Stimulated activated CD8-positive, alpha-beta memory T cell treated with anti-CD3 and anti-CD28 coated beads, Interleukin-7, amount 100 ng/mL, for 24 hours (primary cell): ENCODE data around the gene CACNA1C.

Source experiments
- DNase-seq: peaks from one replicate; pipeline ENCODE4 v3.0.0-alpha.2; 2020; ENCODE audit warnings: low read depth

CACNA1C gene

DNA sequence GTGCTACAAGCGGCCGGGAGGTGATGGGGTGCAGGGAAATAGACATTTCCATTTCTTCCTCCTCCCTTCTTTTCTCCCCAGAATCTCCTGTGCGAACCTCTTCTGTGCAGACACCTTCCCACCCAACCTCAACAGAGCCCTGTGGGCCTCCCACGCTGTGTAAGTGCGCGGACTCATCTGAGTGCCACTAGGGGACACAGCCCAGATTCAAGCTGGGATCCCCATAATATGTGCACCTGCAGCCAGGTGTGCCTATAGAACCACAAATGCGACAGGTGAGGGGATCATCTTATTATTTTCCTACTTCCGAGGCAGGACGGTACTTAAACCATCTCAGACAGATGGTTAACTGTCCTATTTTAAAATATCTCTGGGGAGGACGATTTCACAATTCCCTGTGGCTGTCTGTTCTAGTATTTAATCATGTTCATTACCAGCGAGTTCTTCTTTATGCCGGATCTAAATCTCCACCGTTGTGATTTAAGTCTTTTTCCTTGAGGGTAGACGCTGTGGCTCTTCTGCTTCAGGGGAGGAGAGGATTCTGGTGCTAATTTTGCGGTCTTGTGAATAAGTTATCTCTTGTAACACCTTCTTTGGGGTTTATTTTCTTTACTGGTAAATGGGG, 17.2 kb upstream of the CACNA1C start:
- DNase-seq, result no peak

GRCh38 chr12:2039034-2039433, 13.8 kb upstream of the CACNA1C start:
- DNase-seq, result no peak

GRCh38 chr12:2043054-2043453, 9.7 kb upstream of the CACNA1C start:
- DNase-seq, result no peak

GRCh38 chr12:2044165-2044564, 8.6 kb upstream of the CACNA1C start:
- no peak for DNase-seq

DNA sequence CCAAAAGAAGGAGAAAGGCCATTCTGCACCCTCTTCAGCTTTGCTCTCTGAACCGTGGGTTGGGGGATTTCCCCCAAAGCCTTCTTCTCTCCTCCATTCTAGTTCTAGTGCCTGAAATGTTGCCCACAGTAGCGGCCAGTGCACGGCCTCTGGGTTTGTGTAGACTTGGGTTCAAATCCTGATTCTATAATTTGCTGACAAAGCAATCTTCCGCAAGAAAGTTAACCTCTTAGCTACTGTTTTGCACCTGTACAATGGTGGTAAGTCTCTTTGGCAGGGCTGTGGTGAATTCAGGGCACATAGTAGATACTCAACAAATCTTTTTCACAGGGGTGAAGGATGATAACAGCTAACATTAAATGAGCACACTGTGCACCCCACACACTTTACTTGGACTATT, 5.8 kb upstream of the CACNA1C start:
- no peak for DNase-seq

DNA sequence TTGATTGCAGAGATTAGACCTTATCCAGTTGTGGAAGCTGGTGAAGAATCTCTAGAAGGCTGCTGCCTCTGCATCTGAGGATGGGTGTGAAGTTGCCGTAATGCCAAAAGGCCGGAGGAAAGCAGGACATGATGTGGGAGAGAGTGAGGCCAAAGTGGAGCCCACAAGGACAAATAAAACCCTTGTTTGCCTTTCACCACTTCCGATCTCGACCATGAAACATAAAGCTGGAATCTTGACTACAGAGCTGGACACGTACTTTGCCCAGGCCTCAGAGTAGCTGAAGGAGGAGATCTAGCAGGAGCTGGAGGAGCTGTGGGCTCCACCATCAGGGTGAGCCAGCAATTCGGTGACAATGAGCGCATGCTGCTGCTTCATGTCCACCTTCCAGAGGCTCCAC, 5.0 kb upstream of the CACNA1C start:
- no peak for DNase-seq

GRCh38 chr12:2049604-2050540, 2.9 kb upstream of the CACNA1C start:
- DNase-seq, result no peak

- DNase-seq, result no peak
These were observed 826 bp upstream of the CACNA1C start for GRCh38 chr12:2051700-2052621.

- DNase-seq, result no peak
These were observed 904 bp downstream of the CACNA1C start for GRCh38 chr12:2053691-2054090.

GRCh38 chr12:2054091-2055018, 1.6 kb downstream of the CACNA1C start:
- no peak for DNase-seq

- DNase-seq, result no peak
These were observed 4.4 kb downstream of the CACNA1C start for GRCh38 chr12:2057041-2057794.

GRCh38 chr12:2057795-2058408, 5.1 kb downstream of the CACNA1C start:
- no peak for DNase-seq

- no peak for DNase-seq
These were observed 6.0 kb downstream of the CACNA1C start for GRCh38 chr12:2058837-2059236.

- DNase-seq, result no peak
These were observed 8.6 kb downstream of the CACNA1C start for GRCh38 chr12:2061402-2061801.

DNA sequence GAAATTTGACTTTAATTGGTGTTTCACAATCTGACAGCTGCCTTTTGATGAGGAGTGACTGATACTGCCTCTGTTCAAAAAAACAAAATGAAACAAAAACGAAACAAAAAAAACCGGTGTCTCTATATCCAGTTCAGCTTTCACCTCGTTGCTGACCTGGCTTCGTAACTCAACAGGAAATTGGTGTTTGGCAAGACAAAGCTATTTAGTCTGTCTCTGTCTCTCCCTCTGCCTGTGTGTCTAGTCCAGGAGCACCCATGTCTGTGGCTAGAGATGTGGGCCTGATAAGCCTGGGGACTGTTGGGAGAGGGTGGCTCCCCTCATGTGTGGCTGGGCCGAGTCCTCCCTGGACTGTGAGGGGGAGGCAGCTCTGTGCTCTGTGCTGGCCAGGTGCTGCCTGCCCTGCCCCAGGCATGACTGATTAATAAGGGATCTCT, 11.3 kb downstream of the CACNA1C start:
- no peak for DNase-seq

- no peak for DNase-seq
These were observed 15.9 kb downstream of the CACNA1C start for GRCh38 chr12:2068653-2069052.

DNA sequence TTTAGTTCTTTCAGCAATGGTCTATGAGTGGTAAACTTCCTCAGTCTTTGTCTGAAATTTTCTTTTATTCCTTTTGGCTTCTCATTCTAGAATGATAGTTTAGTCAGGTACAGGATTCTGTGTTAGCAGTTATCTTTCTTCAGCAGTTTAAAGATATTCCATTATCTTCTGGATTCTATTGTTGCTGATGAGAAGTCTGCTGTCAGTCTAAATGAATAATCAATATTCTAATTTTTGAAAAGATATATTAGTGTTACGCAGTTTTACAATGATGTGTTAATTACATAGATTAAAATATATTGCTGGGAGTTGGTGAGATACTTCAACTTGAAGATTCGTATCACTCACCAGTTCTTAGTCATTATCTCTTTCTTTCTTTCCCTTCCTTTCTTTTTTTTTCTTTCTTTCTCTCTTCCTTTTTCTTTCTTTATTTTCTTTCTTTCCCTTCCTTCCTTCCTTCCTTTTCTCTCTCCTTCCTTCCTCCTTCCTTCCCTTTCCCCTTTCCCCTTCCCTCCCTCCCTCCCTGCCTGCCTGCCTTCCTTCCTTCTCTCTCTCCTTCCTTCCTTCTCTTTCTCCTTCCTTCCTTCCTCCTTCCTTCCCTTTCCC, 17.8 kb downstream of the CACNA1C start:
- DNase-seq, result no peak

DNA sequence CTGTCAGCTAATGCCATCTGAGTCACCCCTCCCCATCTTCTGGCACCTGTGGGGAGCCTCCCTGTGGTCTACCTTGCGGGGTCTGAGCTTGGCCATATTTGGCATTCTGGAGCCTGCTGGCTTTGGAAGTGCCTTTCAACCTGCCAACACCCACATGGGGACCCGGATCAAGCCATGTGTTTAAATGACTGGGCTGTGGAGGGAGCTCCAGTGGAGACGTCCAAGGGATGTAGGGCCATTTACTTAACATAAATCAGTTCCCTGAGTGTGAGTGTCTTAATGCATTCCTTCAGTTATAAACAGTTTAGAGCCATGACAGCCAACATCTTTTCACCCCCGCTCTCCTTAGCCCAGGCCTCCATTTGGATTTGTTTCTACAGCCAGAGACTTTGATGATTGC, 22.0 kb downstream of the CACNA1C start:
- no peak for DNase-seq

GRCh38 chr12:2075508-2076195, 22.9 kb downstream of the CACNA1C start:
- DNase-seq, result no peak
